ENCODE data around the gene LPO. TPM values are rescaled to one million over a fixed set of nuclear protein-coding genes. Genes with fewer than 3 reads are reported as not detected.

LPO gene
- total RNA-seq, 2 experiments from 2014 or later, result not detected

- Mint-ChIP-seq H3K4me3 (no peak overlapping the region), H3K27me3 (no peaks in the 10 kb centered on the region), H3K36me3 (ENCODE audit: low read depth) (peaks cover 4% of the 10 kb centered on the region), H3K27ac (no peak overlapping the region), H3K4me1 (ENCODE audit: low read depth) (peaks cover 22% of the 10 kb centered on the region), H3K9me3 (no peaks in the 10 kb centered on the region)
- ATAC-seq (no peak), DNase-seq (no peak)
- intact Hi-C loops (cut with micrococcal nuclease), result no loop called here
- CTCF ChIA-PET, result interaction anchor here (0.6 to 4.7 kb wide), 6 partner anchors 11 to 566 kb away, joined by 3 to 28 read pairs (median 6); no protein-coding TSS in a partner anchor
- TF ChIP-seq, protein P1, sequence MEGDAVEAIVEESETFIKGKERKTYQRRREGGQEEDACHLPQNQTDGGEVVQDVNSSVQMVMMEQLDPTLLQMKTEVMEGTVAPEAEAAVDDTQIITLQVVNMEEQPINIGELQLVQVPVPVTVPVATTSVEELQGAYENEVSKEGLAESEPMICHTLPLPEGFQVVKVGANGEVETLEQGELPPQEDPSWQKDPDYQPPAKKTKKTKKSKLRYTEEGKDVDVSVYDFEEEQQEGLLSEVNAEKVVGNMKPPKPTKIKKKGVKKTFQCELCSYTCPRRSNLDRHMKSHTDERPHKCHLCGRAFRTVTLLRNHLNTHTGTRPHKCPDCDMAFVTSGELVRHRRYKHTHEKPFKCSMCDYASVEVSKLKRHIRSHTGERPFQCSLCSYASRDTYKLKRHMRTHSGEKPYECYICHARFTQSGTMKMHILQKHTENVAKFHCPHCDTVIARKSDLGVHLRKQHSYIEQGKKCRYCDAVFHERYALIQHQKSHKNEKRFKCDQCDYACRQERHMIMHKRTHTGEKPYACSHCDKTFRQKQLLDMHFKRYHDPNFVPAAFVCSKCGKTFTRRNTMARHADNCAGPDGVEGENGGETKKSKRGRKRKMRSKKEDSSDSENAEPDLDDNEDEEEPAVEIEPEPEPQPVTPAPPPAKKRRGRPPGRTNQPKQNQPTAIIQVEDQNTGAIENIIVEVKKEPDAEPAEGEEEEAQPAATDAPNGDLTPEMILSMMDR (IDR thresholded peaks at IDR 0.05), result no peak
- POLR2A ChIA-PET, result interaction anchor here (1.0 kb wide), 1 partner anchor 15 kb away, joined by 3 read pairs; no protein-coding TSS in a partner anchor
These were observed 22.7 kb upstream of the LPO start for GRCh38 chr17:58215685-58216084.

DNA sequence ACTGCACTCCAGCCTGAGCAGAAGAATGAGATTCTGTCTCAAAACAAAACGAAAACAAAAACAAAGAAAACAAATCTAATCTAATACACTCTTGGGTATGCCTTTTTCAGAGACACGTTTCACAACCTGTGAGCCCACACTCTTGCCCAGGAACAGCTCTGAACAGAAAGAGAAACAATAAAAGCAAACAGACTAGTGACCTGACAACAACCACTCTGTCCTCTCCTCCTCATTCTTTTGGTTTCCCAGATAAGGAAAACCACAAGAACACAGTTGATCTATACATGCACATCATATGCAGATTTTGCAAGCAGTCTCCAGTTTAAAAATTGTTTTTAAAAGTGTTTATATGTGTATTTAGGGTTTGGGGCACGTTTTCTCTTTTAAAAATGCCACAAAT is 20.6 kb upstream of the LPO start:
- ATAC-seq (no peak), DNase-seq (no peak)
- CTCF ChIA-PET, result interaction anchor here (1.8 to 3.0 kb wide), 3 partner anchors 18 to 32 kb away, joined by 7 to 28 read pairs (median 8); no protein-coding TSS in a partner anchor
- H3K9me3 Mint-ChIP-seq, result no peaks in the 10 kb centered on the region
- no peak overlapping the region for H3K27ac Mint-ChIP-seq
- intact Hi-C loops (cut with micrococcal nuclease), result no loop called here
- peaks cover 24% of the 10 kb centered on the region for H3K4me1 Mint-ChIP-seq (ENCODE audit: low read depth)
- no peaks in the 10 kb centered on the region for H3K27me3 Mint-ChIP-seq
- POLR2A ChIA-PET, result interaction anchor here (1.1 kb wide), 1 partner anchor 11 kb away, joined by 3 read pairs; no protein-coding TSS in a partner anchor
- peak overlapping the region; percentile 37 for H3K4me3 Mint-ChIP-seq
- TF ChIP-seq, protein P1 (IDR thresholded peaks at IDR 0.05), result no peak
- H3K36me3 Mint-ChIP-seq (ENCODE audit: low read depth), result no peaks in the 10 kb centered on the region

DNA sequence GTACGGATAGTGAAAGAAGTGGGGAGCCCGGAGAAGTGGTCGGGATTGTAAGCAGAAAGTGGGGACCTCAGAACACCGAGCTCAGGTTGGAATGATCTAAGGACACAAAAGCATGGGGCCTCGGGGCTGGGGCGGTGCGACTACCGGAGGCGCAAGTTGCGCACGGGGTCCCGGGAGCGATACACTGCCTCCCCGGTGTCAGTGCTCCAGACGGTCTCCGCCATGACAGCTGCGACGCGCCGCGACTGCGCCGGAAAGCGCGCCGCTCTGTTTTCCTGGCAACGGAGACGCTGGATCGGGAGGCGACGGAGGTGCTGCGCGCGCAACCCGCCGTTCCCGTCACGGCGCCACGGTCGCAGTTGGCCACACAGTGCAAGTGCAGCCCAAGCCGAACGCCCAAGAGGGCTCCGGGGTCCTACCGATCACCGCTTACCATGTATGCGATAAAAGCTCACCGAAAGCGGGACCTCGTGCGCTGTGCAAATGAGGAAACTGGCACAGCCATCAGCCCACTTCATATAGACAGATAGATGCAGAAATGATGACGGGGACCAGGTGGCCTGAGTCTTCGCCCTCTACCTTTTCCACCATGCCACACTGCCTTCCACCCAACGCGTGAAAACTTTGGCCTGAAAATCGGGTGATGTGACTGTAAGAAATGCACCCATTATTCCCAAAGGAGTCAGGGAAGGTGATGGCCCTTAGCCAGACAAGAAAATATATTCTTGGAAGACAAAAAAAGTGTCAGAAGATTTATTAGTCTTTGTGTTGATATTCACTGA is 19.2 kb upstream of the LPO start, which contains the start of gene MKS1:
MKS1 (minus strand) TSS at position 249 of the 782 bp plus-strand sequence; CDS start at position 224, 25 bp downstream.
- peak; percentile 98 for DNase-seq
- Mint-ChIP-seq H3K27ac (peak within 1 kb of the TSS; percentile 97), H3K36me3 (ENCODE audit: low read depth) (no peaks in the 10 kb centered on the region), H3K9me3 (no peaks in the 10 kb centered on the region), H3K4me3 (peak within 1 kb of the TSS; percentile 86), H3K4me1 (ENCODE audit: low read depth) (peaks cover 27% of the 10 kb centered on the region), H3K27me3 (no peaks in the 10 kb centered on the region)
- TF ChIP-seq, protein P1 (IDR thresholded peaks at IDR 0.05), result peak; percentile 76
- peak; percentile 99 for ATAC-seq
- ChIA-PET CTCF (interaction anchor here (0.9 to 2.2 kb wide), 6 partner anchors 19 to 219 kb away, joined by 3 to 8 read pairs (median 4); no protein-coding TSS in a partner anchor), POLR2A (interaction anchor here (0.6 to 1.9 kb wide), 10 partner anchors 9 to 213 kb away, joined by 3 to 5 read pairs (median 4); partner anchors contain the start of gene SRSF1)
- intact Hi-C loops (cut with micrococcal nuclease), result no loop called here

DNA sequence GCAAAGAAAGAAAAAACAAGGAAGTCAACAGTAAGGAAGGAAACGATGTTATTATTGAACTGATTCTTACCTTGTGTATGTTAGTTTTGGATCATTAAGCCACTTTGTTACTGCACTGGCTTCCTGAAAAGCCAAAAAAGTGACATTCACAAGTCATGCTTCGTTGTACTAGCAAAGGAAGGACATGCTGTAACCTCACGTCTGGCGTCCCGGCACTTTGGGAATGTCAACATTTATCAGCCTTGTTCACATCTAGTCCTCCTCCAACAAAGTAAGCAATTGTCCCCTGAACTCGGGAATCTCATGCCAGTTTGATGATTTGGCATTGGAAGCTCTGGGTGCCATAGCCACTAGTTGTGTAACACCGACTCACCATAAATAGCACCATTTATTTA is 18.6 kb upstream of the LPO start:
- Mint-ChIP-seq H3K27ac (peak overlapping the region; percentile 97), H3K9me3 (no peaks in the 10 kb centered on the region), H3K4me1 (ENCODE audit: low read depth) (peaks cover 31% of the 10 kb centered on the region), H3K4me3 (peak overlapping the region; percentile 86), H3K27me3 (no peaks in the 10 kb centered on the region), H3K36me3 (ENCODE audit: low read depth) (no peaks in the 10 kb centered on the region)
- TF ChIP-seq, protein P1 (IDR thresholded peaks at IDR 0.05), result no peak
- intact Hi-C loops (cut with micrococcal nuclease), result no loop called here
- ATAC-seq, result no peak
- DNase-seq, result no peak
- ChIA-PET POLR2A (interaction anchor here (0.6 to 1.9 kb wide), 10 partner anchors 8 to 214 kb away, joined by 3 to 5 read pairs (median 4); partner anchors contain the start of gene SRSF1), CTCF (interaction anchor here (1.1 to 2.2 kb wide), 6 partner anchors 16 to 98 kb away, joined by 3 to 8 read pairs (median 4); no protein-coding TSS in a partner anchor)
